Endothelial cell (in vitro differentiated cells): ENCODE results near the gene HACD4. TPM values are rescaled to one million over a fixed set of nuclear protein-coding genes. Genes with fewer than 3 reads are reported as not detected.

Experiments used
- DNase-seq: peaks from one replicate; pipeline ENCODE4 v3.0.0; 2021; ENCODE audit warnings: low spot score
- H3K27ac Mint-ChIP-seq: one replicate; pipeline ENCODE4 v1.8.0; 2021; ENCODE audit warnings: mixed read lengths, inconsistent platforms; ENCODE audit not compliant: unreplicated experiment
- H3K27me3 Mint-ChIP-seq: one replicate; pipeline ENCODE4 v1.8.0; 2021; ENCODE audit warnings: mild to moderate bottlenecking, moderate library complexity, mixed read lengths, inconsistent platforms; ENCODE audit not compliant: unreplicated experiment
- H3K36me3 Mint-ChIP-seq: one replicate; pipeline ENCODE4 v1.8.0; 2021; ENCODE audit warnings: mild to moderate bottlenecking, low read depth, mixed read lengths, inconsistent platforms; ENCODE audit not compliant: unreplicated experiment
- H3K4me1 Mint-ChIP-seq: one replicate; pipeline ENCODE4 v1.8.0; 2021; ENCODE audit warnings: mild to moderate bottlenecking, mixed read lengths, inconsistent platforms; ENCODE audit not compliant: unreplicated experiment
- H3K4me3 Mint-ChIP-seq: one replicate; pipeline ENCODE4 v1.8.0; 2021; ENCODE audit warnings: mild to moderate bottlenecking, mixed read lengths, inconsistent platforms; ENCODE audit not compliant: unreplicated experiment
- H3K9me3 Mint-ChIP-seq: one replicate; pipeline ENCODE4 v1.8.0; 2021; ENCODE audit warnings: mixed read lengths, inconsistent platforms; ENCODE audit not compliant: unreplicated experiment
- CTCF ChIP-seq: fragments of 200-600 bp; sonication (generic); IDR thresholded peaks from one replicate; pipeline ENCODE4 v1.5.0; 2021; ENCODE audit warnings: antibody characterized with exemption; ENCODE audit not compliant: unreplicated experiment
- total RNA-seq: library from RNA; stranded (reverse); fragmentation: NEBNext Ultra II Directional; extraction: Animal tissue kit (Norgen Biotek cat#: 25700); gene quantifications from one replicate; pipeline ENCODE4 v1.2.1, GENCODE V29; 2021; ENCODE audit not compliant: unreplicated experiment

HACD4 gene
- total RNA-seq, 1 donor from 2014 or later: 5.7 TPM

- peaks cover 21% of the 10 kb centered on the region for H3K36me3 Mint-ChIP-seq
Observed at GRCh38 chr9:20994486-20994885, 37.0 kb downstream of the HACD4 start.

GRCh38 chr9:20990867-20991266 is 40.6 kb downstream of the HACD4 start:
- Mint-ChIP-seq H3K9me3 (peaks cover 3% of the 10 kb centered on the region), H3K36me3 (peaks cover 25% of the 10 kb centered on the region), H3K4me1 (peaks cover 4% of the 10 kb centered on the region), H3K27ac (no peak overlapping the region), H3K27me3 (peaks cover 3% of the 10 kb centered on the region), H3K4me3 (no peak overlapping the region)
- no peak for DNase-seq
- no peak for TF ChIP-seq CTCF

More at GRCh38 chr9:20994486-20994885, 37.0 kb downstream of the HACD4 start:
- peaks cover 3% of the 10 kb centered on the region for H3K9me3 Mint-ChIP-seq
- DNase-seq: no peak
- peaks cover 26% of the 10 kb centered on the region for H3K4me1 Mint-ChIP-seq
- H3K27ac Mint-ChIP-seq: no peak overlapping the region
- no peak for TF ChIP-seq CTCF
- H3K4me3 Mint-ChIP-seq: no peak overlapping the region
- H3K27me3 Mint-ChIP-seq: peaks cover 4% of the 10 kb centered on the region

- Mint-ChIP-seq H3K9me3 (peaks cover 3% of the 10 kb centered on the region), H3K36me3 (peaks cover 25% of the 10 kb centered on the region), H3K4me1 (no peaks in the 10 kb centered on the region), H3K4me3 (no peak overlapping the region), H3K27me3 (peaks cover 3% of the 10 kb centered on the region), H3K27ac (no peak overlapping the region)
- no peak for TF ChIP-seq CTCF
- DNase-seq: no peak
Observed at GRCh38 chr9:20989923-20990341, 41.5 kb downstream of the HACD4 start.

GRCh38 chr9:20988671-20989315 is 42.6 kb downstream of the HACD4 start:
- Mint-ChIP-seq H3K27me3 (peaks cover 3% of the 10 kb centered on the region), H3K36me3 (peaks cover 25% of the 10 kb centered on the region), H3K9me3 (peaks cover 3% of the 10 kb centered on the region), H3K27ac (no peak overlapping the region), H3K4me1 (no peaks in the 10 kb centered on the region), H3K4me3 (no peak overlapping the region)
- TF ChIP-seq CTCF: no peak
- no peak for DNase-seq

GRCh38 chr9:20988061-20988460 is 43.4 kb downstream of the HACD4 start:
- no peak overlapping the region for H3K4me3 Mint-ChIP-seq
- H3K36me3 Mint-ChIP-seq: peaks cover 25% of the 10 kb centered on the region
- H3K4me1 Mint-ChIP-seq: no peaks in the 10 kb centered on the region
- H3K27me3 Mint-ChIP-seq: peaks cover 3% of the 10 kb centered on the region
- H3K9me3 Mint-ChIP-seq: peaks cover 3% of the 10 kb centered on the region
- no peak for DNase-seq
- no peak overlapping the region for H3K27ac Mint-ChIP-seq
- TF ChIP-seq CTCF: no peak
